Tibial artery (tissue), 4 donors: ENCODE measurements around the gene PUM1.

ENCODE experiments used
- DNase-seq, 2 donors: peaks; one replicate each; pipeline ENCODE4 v3.0.0-alpha.2; 2019
- H3K27ac ChIP-seq, 2 donors: fragments of 200-600 bp; sonication (generic) in 1 of 2; 1 replicate in 1 of 2; 2 replicates in 1 of 2; pipeline ENCODE4 v1.5.1; 2018 to 2019; ENCODE audit warnings: mild to moderate bottlenecking in 1 of 2
- H3K27me3 ChIP-seq, 2 donors: fragments of 200-600 bp; sonication (generic) in 1 of 2; one replicate each; pipeline versions ENCODE4 v1.5.1 to v1.6.0; 2016 to 2019
- H3K36me3 ChIP-seq, 3 donors: fragments of 200-600 bp; sonication (generic) in 2 of 3; one replicate each; pipeline ENCODE4 v1.5.1; 2016 to 2019; ENCODE audit warnings: mild to moderate bottlenecking in 2 of 3
- H3K4me1 ChIP-seq, 4 donors: fragments of 200-600 bp; sonication (generic) in 2 of 4; 1 replicate in 3 of 4; 2 replicates in 1 of 4; pipeline ENCODE4 v1.5.1; 2016 to 2019
- H3K4me3 ChIP-seq, 2 donors: fragments of 200-600 bp; sonication (generic) in 1 of 2; 1 replicate in 1 of 2; 2 replicates in 1 of 2; pipeline ENCODE4 v1.5.1; 2018 to 2019; ENCODE audit warnings: mild to moderate bottlenecking in 2 of 2
- H3K9me3 ChIP-seq, 3 donors: fragments of 200-600 bp; sonication (generic) in 1 of 3; one replicate each; pipeline ENCODE4 v1.5.1; 2016 to 2019
- intact Hi-C: fragments of 100-400 bp; cut with DNase I; formaldehyde crosslinking; loops from one replicate; pipeline ENCODE4 v1.15.0; 2023; ENCODE audit warnings: low total_unique reads
- TF ChIP-seq, protein P1 (sequence below), 2 experiments: fragments of 200-600 bp in 1 of 2; fragments of 450-650 bp in 1 of 2; IDR thresholded peaks; one replicate each; pipeline ENCODE4 v1.5.1; 2017 to 2019; ENCODE audit warnings: antibody characterized with exemption in 2 of 2, mild to moderate bottlenecking in 1 of 2, moderate library complexity in 1 of 2

Gene PUM1

DNA sequence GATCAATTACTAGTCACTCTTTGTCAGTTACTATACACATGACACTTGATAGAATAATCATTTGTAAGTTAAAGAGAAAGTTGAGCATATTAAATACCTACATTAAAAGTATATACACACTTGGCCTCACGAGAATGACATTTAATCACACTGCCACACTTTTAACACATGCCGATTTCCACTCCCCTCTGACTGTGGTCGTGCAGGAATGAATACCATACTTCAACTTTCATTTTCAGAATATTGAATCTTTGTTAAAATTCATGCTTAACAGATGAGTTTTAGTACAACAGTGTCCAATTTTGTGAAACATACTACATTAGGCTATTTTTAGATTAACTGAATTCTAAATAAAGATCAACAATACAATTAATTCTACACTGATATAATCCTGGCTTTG is 78.8 kb downstream of the PUM1 start:
- no peaks in the 10 kb centered on the region for H3K27me3 ChIP-seq
- DNase-seq, result no peak
- TF ChIP-seq, protein P1, sequence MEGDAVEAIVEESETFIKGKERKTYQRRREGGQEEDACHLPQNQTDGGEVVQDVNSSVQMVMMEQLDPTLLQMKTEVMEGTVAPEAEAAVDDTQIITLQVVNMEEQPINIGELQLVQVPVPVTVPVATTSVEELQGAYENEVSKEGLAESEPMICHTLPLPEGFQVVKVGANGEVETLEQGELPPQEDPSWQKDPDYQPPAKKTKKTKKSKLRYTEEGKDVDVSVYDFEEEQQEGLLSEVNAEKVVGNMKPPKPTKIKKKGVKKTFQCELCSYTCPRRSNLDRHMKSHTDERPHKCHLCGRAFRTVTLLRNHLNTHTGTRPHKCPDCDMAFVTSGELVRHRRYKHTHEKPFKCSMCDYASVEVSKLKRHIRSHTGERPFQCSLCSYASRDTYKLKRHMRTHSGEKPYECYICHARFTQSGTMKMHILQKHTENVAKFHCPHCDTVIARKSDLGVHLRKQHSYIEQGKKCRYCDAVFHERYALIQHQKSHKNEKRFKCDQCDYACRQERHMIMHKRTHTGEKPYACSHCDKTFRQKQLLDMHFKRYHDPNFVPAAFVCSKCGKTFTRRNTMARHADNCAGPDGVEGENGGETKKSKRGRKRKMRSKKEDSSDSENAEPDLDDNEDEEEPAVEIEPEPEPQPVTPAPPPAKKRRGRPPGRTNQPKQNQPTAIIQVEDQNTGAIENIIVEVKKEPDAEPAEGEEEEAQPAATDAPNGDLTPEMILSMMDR (IDR thresholded peaks at IDR 0.05), result no peak
- intact Hi-C loops, result no loop called here
- no peak overlapping the region for H3K4me3 ChIP-seq
- H3K9me3 ChIP-seq, result no peaks in the 10 kb centered on the region
- peaks cover 0 to 73% (median 34%) of the 10 kb centered on the region in 4 donors for H3K4me1 ChIP-seq
- no peak overlapping the region for H3K27ac ChIP-seq
- peaks cover under 1 to 4% (median 3%) of the 10 kb centered on the region in 3 donors for H3K36me3 ChIP-seq

DNA sequence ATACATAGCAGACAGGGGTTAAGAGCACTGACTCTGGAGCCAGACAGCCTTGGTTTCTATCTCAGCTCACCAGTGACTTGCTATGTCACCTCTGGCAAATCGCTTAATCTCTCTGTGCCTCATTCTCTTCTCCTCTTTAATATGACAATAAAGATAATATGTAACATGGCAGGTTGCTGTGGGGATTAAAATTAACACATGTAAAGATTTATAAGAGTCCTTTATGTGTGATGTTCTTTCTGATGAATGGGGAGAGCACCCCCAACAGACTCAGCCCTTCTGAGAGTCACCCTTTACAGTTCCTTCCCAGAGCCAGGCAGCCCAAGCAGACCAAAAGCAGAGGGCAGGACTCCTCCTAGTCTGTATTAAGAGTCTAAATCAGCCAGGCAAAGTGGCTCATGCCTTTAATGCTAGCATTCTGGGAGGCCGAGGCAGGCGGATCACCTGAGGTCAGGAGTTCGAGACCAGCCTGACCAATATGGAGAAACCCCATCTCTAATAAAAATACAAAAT is 80.5 kb downstream of the PUM1 start:
- intact Hi-C loops, result no loop called here
- TF ChIP-seq, protein P1 (IDR thresholded peaks at IDR 0.05), result no peak
- Histone ChIP-seq H3K4me1 (peaks cover 0 to 73% (median 34%) of the 10 kb centered on the region in 4 donors), H3K4me3 (no peak overlapping the region), H3K27ac (peak overlapping the region; percentile 40 to 47), H3K27me3 (no peaks in the 10 kb centered on the region), H3K36me3 (peaks cover under 1 to 8% (median 4%) of the 10 kb centered on the region in 3 donors), H3K9me3 (no peaks in the 10 kb centered on the region)
- no peak for DNase-seq

DNA sequence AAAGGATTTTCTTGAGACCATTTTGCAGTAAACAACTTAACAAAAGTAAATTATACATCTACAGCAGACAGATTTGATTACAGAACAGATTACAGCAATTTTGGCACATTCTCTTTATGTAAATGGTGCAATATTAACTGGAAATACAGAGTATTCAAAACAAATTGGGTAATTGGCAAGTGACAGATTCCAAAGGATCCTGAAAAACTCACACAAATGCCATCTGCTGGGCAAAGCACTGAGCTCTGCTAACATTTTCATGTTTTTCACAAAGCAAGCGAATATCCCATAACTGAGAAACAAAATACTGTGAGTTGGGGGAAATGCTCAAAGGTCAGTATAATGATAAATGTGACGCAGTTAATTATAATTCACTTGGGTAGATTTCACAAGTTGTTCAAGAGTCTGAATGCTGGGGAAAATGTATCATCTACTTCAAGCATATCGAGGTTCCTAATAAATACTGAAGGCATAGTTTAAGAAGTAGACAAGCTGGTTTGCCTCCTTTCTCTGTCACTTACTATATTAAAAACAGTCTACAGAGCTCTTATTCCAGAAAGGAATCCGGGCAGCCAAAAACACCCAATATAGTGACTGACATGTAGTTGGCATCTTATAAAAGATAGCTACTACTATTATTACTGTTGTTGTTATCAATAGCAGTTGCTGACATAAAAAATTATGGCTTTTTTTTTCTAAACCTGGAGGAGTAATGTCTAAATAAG is 81.2 kb downstream of the PUM1 start:
- Histone ChIP-seq H3K27ac (peak overlapping the region; percentile 40 to 47), H3K36me3 (peaks cover 7 to 15% (median 10%) of the 10 kb centered on the region in 3 donors), H3K27me3 (no peaks in the 10 kb centered on the region), H3K9me3 (no peaks in the 10 kb centered on the region), H3K4me3 (no peak overlapping the region), H3K4me1 (peaks cover 0 to 73% (median 34%) of the 10 kb centered on the region in 4 donors)
- DNase-seq, result no peak
- intact Hi-C loops, result no loop called here
- TF ChIP-seq, protein P1 (IDR thresholded peaks at IDR 0.05), result peak in 1 of 2 experiments; percentile 8

DNA sequence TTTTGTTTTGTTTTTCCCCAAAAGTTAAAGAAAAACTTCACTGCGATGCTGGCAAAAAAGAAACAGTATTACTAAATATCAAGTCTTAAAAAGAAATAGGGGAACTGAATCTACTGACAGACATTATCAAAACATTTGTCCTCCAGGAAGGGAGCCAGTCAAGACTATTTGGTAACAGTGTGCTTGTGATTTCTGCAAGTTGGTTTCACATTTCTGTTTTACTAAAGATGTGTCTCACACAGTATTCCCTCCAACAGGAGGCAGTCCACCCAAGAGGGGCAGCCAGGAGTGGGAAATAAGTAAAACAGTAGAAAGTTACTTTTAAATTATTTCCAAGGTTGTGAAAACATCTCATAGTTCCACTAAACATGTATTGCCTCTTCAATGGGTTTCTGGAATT is 82.6 kb downstream of the PUM1 start:
- Histone ChIP-seq H3K36me3 (peaks cover 15 to 23% (median 19%) of the 10 kb centered on the region in 3 donors), H3K4me3 (no peak overlapping the region), H3K4me1 (peaks cover 0 to 60% (median 29%) of the 10 kb centered on the region in 4 donors), H3K27me3 (no peaks in the 10 kb centered on the region), H3K27ac (peak overlapping the region; percentile 47 to 59), H3K9me3 (no peaks in the 10 kb centered on the region)
- TF ChIP-seq, protein P1 (IDR thresholded peaks at IDR 0.05), result peak; percentile 26 to 33
- intact Hi-C loops, result no loop called here
- DNase-seq, result no peak

DNA sequence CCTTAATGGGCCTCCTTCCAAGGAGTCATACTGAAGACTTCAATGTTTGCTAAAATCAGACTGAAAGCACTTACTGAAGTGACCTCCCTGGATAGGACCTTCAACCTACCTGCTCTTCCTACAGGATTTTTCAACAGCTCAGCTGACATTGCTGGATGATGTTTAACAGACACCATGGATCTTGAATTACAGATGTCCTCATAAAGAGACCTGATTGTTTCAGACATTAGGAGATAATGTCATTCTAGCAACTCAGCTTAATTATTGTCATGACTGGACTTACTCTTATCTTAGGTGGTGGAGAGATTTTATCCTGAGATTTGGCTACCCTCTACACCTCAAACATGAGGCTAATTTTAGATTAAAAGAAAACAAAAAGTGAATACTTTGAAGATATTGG is 83.1 kb downstream of the PUM1 start:
- intact Hi-C loops, result no loop called here
- H3K27ac ChIP-seq, result peak overlapping the region; percentile 47 to 59
- H3K9me3 ChIP-seq, result no peaks in the 10 kb centered on the region
- TF ChIP-seq, protein P1 (IDR thresholded peaks at IDR 0.05), result no peak
- H3K4me3 ChIP-seq, result peak overlapping the region in 1 of 2 donors; percentile 4
- no peaks in the 10 kb centered on the region for H3K27me3 ChIP-seq
- peaks cover 0 to 65% (median 31%) of the 10 kb centered on the region in 4 donors for H3K4me1 ChIP-seq
- no peak for DNase-seq
- H3K36me3 ChIP-seq, result peaks cover 15 to 23% (median 19%) of the 10 kb centered on the region in 3 donors
